Fibroblast of lung (primary cell): ENCODE data around the gene PFN3. TPM values are rescaled to one million over a fixed set of nuclear protein-coding genes. Genes with fewer than 3 reads are reported as not detected.
A peak's percentile ranks its signal among the peaks of the same experiment; 100 is the strongest.
"Not testable (repeated sequence)": the region's sequence is repeated elsewhere in the genome, so short reads cannot be mapped to it uniquely, and the experiment has no call there.

ENCODE experiments used
- DNase-seq, 2 donors: peaks; one replicate each; pipeline versions ENCODE4 v3.0.0 to v3.0.0-alpha.2; 2010; ENCODE audit warnings: low read depth in 2 of 2
- H2AFZ ChIP-seq: 2 replicates; pipeline ENCODE4 v1.5.1; 2012; ENCODE audit warnings: low read length, control low read depth, inconsistent platforms
- H3K27ac ChIP-seq: 2 replicates; pipeline ENCODE4 v1.5.1; 2011; ENCODE audit warnings: low read length, control low read depth; ENCODE audit not compliant: insufficient read depth
- H3K27me3 ChIP-seq: 2 replicates; pipeline ENCODE4 v1.5.1; 2011; ENCODE audit warnings: mild to moderate bottlenecking, low read length; ENCODE audit not compliant: control insufficient read depth, insufficient read depth
- H3K36me3 ChIP-seq: 2 replicates; pipeline ENCODE4 v1.5.1; 2011; ENCODE audit warnings: low read length; ENCODE audit not compliant: control insufficient read depth, insufficient read depth
- H3K4me1 ChIP-seq: 2 replicates; pipeline ENCODE4 v1.5.1; 2011; ENCODE audit warnings: low read length; ENCODE audit not compliant: control insufficient read depth, insufficient read depth; ENCODE audit errors: extremely low read depth
- H3K4me2 ChIP-seq: 2 replicates; pipeline ENCODE4 v1.5.1; 2011; ENCODE audit warnings: low read length, control low read depth; ENCODE audit not compliant: insufficient read depth; ENCODE audit errors: extremely low read depth
- H3K4me3 ChIP-seq, 4 experiments: fragments of 200-600 bp in 1 of 4; sonication (generic) in 1 of 4; replicated peaks in 1 of 4; 2 replicates each; pipeline ENCODE4 v1.5.1; 2011 to 2016; ENCODE audit warnings: low read length in 4 of 4, low read depth in 3 of 4, mild to moderate bottlenecking in 3 of 4, control low read depth in 2 of 4, inconsistent platforms in 1 of 4, mixed read lengths in 1 of 4; ENCODE audit not compliant: insufficient read depth in 1 of 4; ENCODE audit errors: control extremely low read depth in 1 of 4
- H3K79me2 ChIP-seq: 2 replicates; pipeline ENCODE4 v1.5.1; 2012; ENCODE audit warnings: mild to moderate bottlenecking, low read length, inconsistent platforms; ENCODE audit not compliant: control insufficient read depth, insufficient read depth
- H3K9ac ChIP-seq: 2 replicates; pipeline ENCODE4 v1.5.1; 2011; ENCODE audit warnings: mild to moderate bottlenecking, low read length, control low read depth; ENCODE audit not compliant: insufficient read depth
- H3K9me3 ChIP-seq: 2 replicates; pipeline ENCODE4 v1.5.1; 2012; ENCODE audit warnings: low read depth, low read length; ENCODE audit not compliant: control insufficient read depth, insufficient read depth
- H4K20me1 ChIP-seq: 2 replicates; pipeline ENCODE4 v1.5.1; 2011; ENCODE audit warnings: low read length; ENCODE audit not compliant: control insufficient read depth, insufficient read depth; ENCODE audit errors: extremely low read depth
- EZH2 ChIP-seq: IDR thresholded peaks from 2 replicates; pipeline ENCODE4 v1.5.1; 2012; ENCODE audit warnings: low read length, control low read depth, mild to moderate bottlenecking; ENCODE audit errors: missing control alignments
- polyA plus RNA-seq, 2 donors: library from polyadenylated mRNA; depleted of rRNA in 1 of 2; stranded (reverse) in 1 of 2; unstranded in 1 of 2; fragments of >200 nt; gene quantifications; 2 replicates each; pipeline ENCODE4 v1.2.1, GENCODE V29; 2011 to 2012; ENCODE audit warnings: missing spikeins in 1 of 2
- total RNA-seq: library from RNA; depleted of rRNA; stranded (reverse); fragments of >200 nt; gene quantifications from 2 replicates; pipeline ENCODE4 v1.2.1, GENCODE V29; 2014
- TF ChIP-seq, protein P1 (sequence below), 2 donors: IDR thresholded peaks in 1 of 2; conservative IDR thresholded peaks in 1 of 2; 1 replicate in 1 of 2; 2 replicates in 1 of 2; pipeline ENCODE4 v1.5.1; 2011 to 2012; ENCODE audit warnings: low read length in 2 of 2, control low read depth in 1 of 2, inconsistent platforms in 1 of 2, low read depth in 1 of 2, mild to moderate bottlenecking in 1 of 2

Gene PFN3
- total and polyA plus RNA-seq, 2 donors (not counting 1 experiment from before 2014, with no cell fraction given) = not detected

DNA sequence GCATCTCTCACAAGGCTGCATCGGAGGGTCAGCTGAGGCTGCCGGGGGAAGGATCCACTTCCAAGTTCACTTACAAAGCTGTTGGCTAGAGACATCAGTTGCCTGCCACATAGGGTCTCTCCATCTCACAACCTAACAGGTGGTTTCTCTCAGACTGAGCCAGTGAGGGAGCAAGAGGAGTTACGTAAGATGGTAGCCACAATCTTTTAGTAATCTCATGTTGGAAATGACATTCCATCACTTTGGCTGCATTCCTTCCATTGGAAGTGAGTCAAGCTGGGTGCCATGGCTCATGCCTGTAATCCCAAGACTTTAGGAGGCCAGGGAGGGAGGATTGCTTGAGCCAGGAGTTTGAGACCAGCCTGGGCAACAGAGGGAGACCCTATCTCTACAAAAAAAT, 18.6 kb upstream of the PFN3 start:
- DNase-seq = peak; percentile 37 to 89
- TF ChIP-seq, protein P1, sequence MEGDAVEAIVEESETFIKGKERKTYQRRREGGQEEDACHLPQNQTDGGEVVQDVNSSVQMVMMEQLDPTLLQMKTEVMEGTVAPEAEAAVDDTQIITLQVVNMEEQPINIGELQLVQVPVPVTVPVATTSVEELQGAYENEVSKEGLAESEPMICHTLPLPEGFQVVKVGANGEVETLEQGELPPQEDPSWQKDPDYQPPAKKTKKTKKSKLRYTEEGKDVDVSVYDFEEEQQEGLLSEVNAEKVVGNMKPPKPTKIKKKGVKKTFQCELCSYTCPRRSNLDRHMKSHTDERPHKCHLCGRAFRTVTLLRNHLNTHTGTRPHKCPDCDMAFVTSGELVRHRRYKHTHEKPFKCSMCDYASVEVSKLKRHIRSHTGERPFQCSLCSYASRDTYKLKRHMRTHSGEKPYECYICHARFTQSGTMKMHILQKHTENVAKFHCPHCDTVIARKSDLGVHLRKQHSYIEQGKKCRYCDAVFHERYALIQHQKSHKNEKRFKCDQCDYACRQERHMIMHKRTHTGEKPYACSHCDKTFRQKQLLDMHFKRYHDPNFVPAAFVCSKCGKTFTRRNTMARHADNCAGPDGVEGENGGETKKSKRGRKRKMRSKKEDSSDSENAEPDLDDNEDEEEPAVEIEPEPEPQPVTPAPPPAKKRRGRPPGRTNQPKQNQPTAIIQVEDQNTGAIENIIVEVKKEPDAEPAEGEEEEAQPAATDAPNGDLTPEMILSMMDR (conservative IDR thresholded peaks at IDR 0.05 in 1 of 2, IDR thresholded peaks at IDR 0.05 in 1 of 2; ENCODE audit: low read depth in 1 of 2, low read length in 2 of 2) = no peak
- TF ChIP-seq EZH2 = no peak
- H2AFZ ChIP-seq = no peak overlapping the region
- no peaks in the 10 kb centered on the region for H3K79me2 ChIP-seq
- no peak overlapping the region for H3K9ac ChIP-seq
- H3K9me3 ChIP-seq = no peaks in the 10 kb centered on the region
- no peak overlapping the region for H3K4me2 ChIP-seq
- no peak overlapping the region for H3K4me3 ChIP-seq
- peaks cover 2% of the 10 kb centered on the region for H3K27me3 ChIP-seq
- H4K20me1 ChIP-seq = no peaks in the 10 kb centered on the region
- H3K36me3 ChIP-seq = no peaks in the 10 kb centered on the region
- no peaks in the 10 kb centered on the region for H3K4me1 ChIP-seq
- no peak overlapping the region for H3K27ac ChIP-seq

DNA sequence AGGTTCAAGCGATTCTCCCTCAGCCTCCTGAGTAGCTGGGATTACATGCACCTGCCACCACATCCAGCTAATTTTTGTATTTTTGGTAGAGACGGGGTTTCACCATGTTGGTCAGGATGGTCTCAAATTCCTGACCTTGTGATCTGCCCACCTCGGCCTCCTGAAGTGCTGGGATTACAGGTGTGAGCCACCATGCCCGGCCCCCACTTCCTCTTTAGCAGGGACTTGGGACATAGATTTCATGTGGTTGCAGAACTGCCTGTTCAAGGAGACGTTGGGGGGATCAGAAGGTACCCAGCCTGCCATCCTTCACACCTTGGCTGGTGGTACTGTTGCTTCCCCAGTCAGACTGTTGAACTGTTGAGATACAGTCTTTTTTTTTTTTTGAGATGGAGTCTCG, 16.6 kb upstream of the PFN3 start:
- H3K27ac ChIP-seq, DNase-seq, H3K4me3 ChIP-seq, H3K9me3 ChIP-seq, H4K20me1 ChIP-seq, H2AFZ ChIP-seq, H3K36me3 ChIP-seq, H3K4me2 ChIP-seq, H3K4me1 ChIP-seq, H3K27me3 ChIP-seq, H3K9ac ChIP-seq, H3K79me2 ChIP-seq: not testable (repeated sequence)

DNA sequence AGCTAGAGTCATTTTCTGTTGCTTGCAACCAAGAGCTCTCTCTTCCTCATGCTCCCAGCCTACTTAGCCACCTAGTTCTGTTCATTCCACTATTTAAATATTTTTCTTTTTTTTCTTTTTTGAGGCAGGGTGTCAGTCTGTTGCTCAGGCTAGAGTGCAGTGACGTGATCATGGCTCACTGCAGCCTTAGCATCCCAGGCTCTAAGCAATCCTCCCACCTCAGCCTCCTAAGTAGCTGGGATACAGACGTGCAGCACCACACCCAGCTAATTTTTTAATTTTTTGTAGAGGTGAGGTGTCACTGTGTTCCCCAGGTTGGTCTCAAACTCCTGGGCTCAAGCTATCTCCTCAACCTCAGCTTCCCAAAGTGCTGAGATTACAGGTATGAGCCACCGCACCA, 14.0 kb upstream of the PFN3 start:
- Histone ChIP-seq H3K9ac (no peak overlapping the region), H3K4me3 (no peak overlapping the region), H3K4me2 (no peak overlapping the region), H2AFZ (no peak overlapping the region), H3K27ac (no peak overlapping the region), H3K79me2 (no peaks in the 10 kb centered on the region), H4K20me1 (no peaks in the 10 kb centered on the region), H3K36me3 (no peaks in the 10 kb centered on the region), H3K9me3 (no peaks in the 10 kb centered on the region), H3K27me3 (peaks cover 5% of the 10 kb centered on the region), H3K4me1 (no peaks in the 10 kb centered on the region)
- DNase-seq = no peak
- TF ChIP-seq, protein P1 (conservative IDR thresholded peaks at IDR 0.05 in 1 of 2, IDR thresholded peaks at IDR 0.05 in 1 of 2; ENCODE audit: low read depth in 1 of 2, low read length in 2 of 2) = no peak
- no peak for TF ChIP-seq EZH2
